PC-3 (cell line): ENCODE measurements around the gene FOXJ3. TPM values are rescaled to one million over a fixed set of nuclear protein-coding genes. Genes with fewer than 3 reads are reported as not detected.
A peak's percentile ranks its signal among the peaks of the same experiment; 100 is the strongest.

Experiments
- ATAC-seq: fragments of 200-7000 bp; cut with Tn5 transposase; 2 replicates; pipeline ENCODE4 v1.9.1; 2020; ENCODE audit warnings: mild to moderate bottlenecking, moderate library complexity
- BruUV-seq: library from RNA; stranded (reverse); fragments of 400-500 nt; replicated peaks from 2 replicates; lab custom pipeline; 2021; lab: Mats Ljungman, UMichigan
- CTCF ChIA-PET: fragments of 300-600 bp; sonication (Branson Sonifier 250); formaldehyde crosslinking; loops from one replicate; lab custom pipeline; 2022; ENCODE audit warnings: antibody characterized with exemption; lab: Charles Lee
- POLR2A ChIA-PET: fragments of 300-600 bp; sonication (Branson Sonifier 250); formaldehyde crosslinking; loops from one replicate; lab custom pipeline; 2022; ENCODE audit warnings: antibody characterized with exemption; ENCODE audit not compliant: unreplicated experiment; lab: Charles Lee
- DNase-seq: peaks from one replicate; pipeline ENCODE4 v3.0.0-alpha.2; 2015
- H2AFZ ChIP-seq: fragments of 300-600 bp; sonication (generic); 2 replicates; pipeline ENCODE4 v1.6.0; 2016; ENCODE audit warnings: antibody characterized with exemption, low read length
- H3F3A ChIP-seq: fragments of 300-600 bp; sonication (generic); one replicate; pipeline ENCODE4 v1.6.0; 2017; ENCODE audit warnings: antibody characterized with exemption, low read length, control low read depth, mild to moderate bottlenecking; ENCODE audit not compliant: unreplicated experiment
- H3K27ac ChIP-seq: fragments of 300-600 bp; sonication (generic); 2 replicates; pipeline ENCODE4 v1.5.1; 2016; ENCODE audit warnings: mild to moderate bottlenecking, low read length
- H3K27me3 ChIP-seq: fragments of 300-600 bp; sonication (generic); 2 replicates; pipeline ENCODE4 v1.6.1; 2016; ENCODE audit warnings: low read length, mixed read lengths
- H3K36me3 ChIP-seq: fragments of 300-600 bp; sonication (generic); 2 replicates; pipeline ENCODE4 v1.6.1; 2016; ENCODE audit warnings: low read depth, mixed run types, low read length, mixed read lengths
- H3K4me1 ChIP-seq: fragments of 300-600 bp; sonication (generic); 2 replicates; pipeline ENCODE4 v1.5.1; 2016; ENCODE audit warnings: low read length; ENCODE audit not compliant: insufficient read depth
- H3K4me2 ChIP-seq: fragments of 300-600 bp; sonication (generic); 2 replicates; pipeline ENCODE4 v1.6.0; 2016; ENCODE audit warnings: low read length
- H3K4me3 ChIP-seq: fragments of 300-600 bp; sonication (generic); 2 replicates; pipeline ENCODE4 v1.5.1; 2016; ENCODE audit warnings: mild to moderate bottlenecking, low read length, mixed read lengths
- H3K79me2 ChIP-seq: fragments of 300-600 bp; sonication (generic); 2 replicates; pipeline ENCODE4 v1.6.1; 2017; ENCODE audit warnings: low read length, mixed read lengths
- H3K9ac ChIP-seq: fragments of 300-600 bp; sonication (generic); 2 replicates; pipeline ENCODE4 v1.6.0; 2016; ENCODE audit warnings: mild to moderate bottlenecking, low read length
- H3K9me2 ChIP-seq: fragments of 300-600 bp; sonication (generic); replicated peaks from 2 replicates; pipeline ENCODE4 v1.6.1; 2016; ENCODE audit warnings: mixed run types, low read length, mixed read lengths
- H3K9me3 ChIP-seq: fragments of 300-600 bp; sonication (generic); 2 replicates; pipeline ENCODE4 v1.6.1; 2016; ENCODE audit warnings: low read length, mixed read lengths
- H4K20me1 ChIP-seq: fragments of 300-600 bp; sonication (generic); 2 replicates; pipeline ENCODE4 v1.6.1; 2016; ENCODE audit warnings: low read length, mixed read lengths
- CTCF ChIP-seq: fragments of 300-600 bp; sonication (generic); conservative IDR thresholded peaks from 2 replicates; pipeline ENCODE4 v1.5.1; 2017; ENCODE audit warnings: antibody characterized with exemption, low read depth, mild to moderate bottlenecking, low read length
- EZH2 ChIP-seq: fragments of 300-600 bp; sonication (generic); IDR thresholded peaks from one replicate; pipeline ENCODE4 v1.6.1; 2017; ENCODE audit warnings: antibody characterized with exemption, mild to moderate bottlenecking, low read length; ENCODE audit not compliant: unreplicated experiment
- EZH2phosphoT487 ChIP-seq: fragments of 300-600 bp; sonication (generic); IDR thresholded peaks from 2 replicates; pipeline ENCODE4 v1.6.1; 2018; ENCODE audit warnings: mild to moderate bottlenecking, antibody characterized with exemption, low read length, borderline replicate concordance
- intact Hi-C: fragments of 100-400 bp; cut with micrococcal nuclease; formaldehyde crosslinking; loops from 2 replicates; pipeline ENCODE4 v1.9.0; 2023
- total RNA-seq: library from RNA; depleted of rRNA; stranded (reverse); fragments of >200 nt; gene quantifications from 2 replicates; pipeline ENCODE4 v1.2.3, GENCODE V29; 2014

FOXJ3 gene
- total RNA-seq, 1 experiment from 2014 or later: 23.4 TPM

DNA sequence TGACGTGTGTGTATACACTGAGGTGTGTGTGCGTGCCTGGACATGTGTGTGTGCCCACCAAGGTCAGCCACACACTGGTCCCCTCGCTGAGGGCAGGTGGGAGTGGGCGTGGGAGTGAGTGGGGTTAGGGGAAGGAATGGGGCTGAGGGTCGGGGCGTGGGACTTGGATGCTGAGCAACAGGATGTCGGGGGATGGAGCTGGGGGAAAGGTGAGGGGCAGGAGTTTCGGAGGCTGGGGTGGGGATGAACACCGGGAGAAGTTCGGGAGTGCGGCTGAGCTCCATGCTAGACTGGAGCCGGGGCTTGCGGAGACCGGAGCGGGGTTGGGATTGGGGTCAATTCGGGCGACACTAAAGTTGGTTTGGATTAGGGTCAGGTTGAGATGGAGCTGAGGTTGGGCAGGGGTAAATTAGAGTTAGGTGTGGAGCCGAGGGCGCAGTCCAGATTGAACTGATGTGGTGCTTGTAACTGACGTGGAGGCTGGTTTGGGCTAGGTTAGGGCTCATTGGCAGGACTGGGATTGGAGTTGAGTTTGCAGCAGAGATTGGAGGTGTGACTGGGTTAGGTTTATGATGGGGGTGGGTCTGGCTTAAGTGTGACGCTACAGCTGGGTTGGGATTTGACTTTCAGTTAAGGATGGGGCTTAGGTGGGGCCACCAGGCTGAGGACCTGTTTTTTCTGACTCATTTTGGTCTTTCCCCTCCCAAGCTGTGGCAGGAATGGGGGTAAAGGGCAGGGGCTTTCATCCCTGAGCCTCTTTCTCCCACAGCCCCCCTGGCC is 167.2 kb downstream of the FOXJ3 start:
- peak overlapping the region; percentile 81 for H3K27ac ChIP-seq
- H3K4me2 ChIP-seq: peak overlapping the region; percentile 69
- peak; percentile 61 for DNase-seq

DNA sequence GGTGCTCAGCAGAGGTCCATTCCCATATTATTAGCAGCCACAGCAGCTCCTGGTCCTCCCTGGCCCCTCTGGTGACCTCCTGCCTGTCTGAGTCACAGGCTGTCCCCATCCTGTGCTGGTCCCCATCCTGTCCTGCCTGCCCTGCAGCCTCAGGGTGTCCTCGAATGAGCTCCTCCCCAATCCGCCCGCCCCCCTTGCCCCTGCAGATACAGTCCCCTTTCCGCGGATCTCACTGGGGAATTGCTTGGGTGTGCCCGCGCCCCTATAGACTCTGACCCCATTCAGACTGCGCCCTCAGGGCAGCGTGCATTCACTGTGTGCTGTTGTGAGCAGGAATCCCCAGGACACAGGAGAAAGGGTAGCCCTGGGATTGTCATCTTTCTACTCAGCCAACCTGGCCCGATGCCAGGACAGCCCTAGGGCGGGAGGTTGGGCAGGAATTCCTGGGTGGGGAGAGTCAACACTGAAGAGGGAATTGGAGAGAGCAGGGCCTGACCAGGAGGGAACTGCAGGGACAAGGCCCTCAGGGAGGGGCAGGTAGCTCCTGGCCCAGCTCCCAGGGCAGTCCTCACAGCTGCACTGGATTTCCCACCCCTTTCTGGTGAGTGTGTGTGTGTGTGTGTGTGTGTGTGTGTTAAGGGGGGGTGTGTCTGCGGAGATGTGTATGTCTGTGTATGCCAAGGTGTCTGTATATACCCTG is 169.4 kb downstream of the FOXJ3 start:
- Histone ChIP-seq H3K27ac (peak overlapping the region; percentile 88), H3K9me2 (no peaks in the 10 kb centered on the region), H3K27me3 (no peaks in the 10 kb centered on the region), H3K36me3 (no peaks in the 10 kb centered on the region), H3F3A (no peaks in the 10 kb centered on the region), H3K4me1 (peaks cover 49% of the 10 kb centered on the region), H3K4me3 (peak overlapping the region; percentile 33; the same call in 1 of the 2 replicates), H3K4me2 (peak overlapping the region; percentile 78), H3K9ac (peak overlapping the region; percentile 71), H2AFZ (peak overlapping the region; percentile 61), H4K20me1 (no peaks in the 10 kb centered on the region), H3K79me2 (no peaks in the 10 kb centered on the region), H3K9me3 (no peaks in the 10 kb centered on the region)
- intact Hi-C loops: no loop called here
- ATAC-seq: peak; percentile 91
- ChIA-PET POLR2A (interaction anchor here (0.5 to 1.1 kb wide), 3 partner anchors 130 to 517 kb away, joined by 5 to 10 read pairs (median 6); partner anchors contain the start of gene YBX1), CTCF (interaction anchor here (0.6 kb wide), 2 partner anchors 14 to 600 kb away, joined by 3 to 4 read pairs; no protein-coding TSS in a partner anchor)
- peak; percentile 99 for DNase-seq
- BruUV-seq: no TSS peak
- TF ChIP-seq CTCF (no peak), EZH2phosphoT487 (no peak), EZH2 (no peak)

More for the DNA sequence above, 167.2 kb downstream of the FOXJ3 start:
- H3K9me2 ChIP-seq: no peaks in the 10 kb centered on the region
- no peaks in the 10 kb centered on the region for H3K9me3 ChIP-seq
- H3K36me3 ChIP-seq: no peaks in the 10 kb centered on the region
- H3K9ac ChIP-seq: peak overlapping the region; percentile 57
- no peaks in the 10 kb centered on the region for H4K20me1 ChIP-seq
- CTCF ChIA-PET: no interaction called here
- no peaks in the 10 kb centered on the region for H3K27me3 ChIP-seq
- POLR2A ChIA-PET: no interaction called here
- H3K79me2 ChIP-seq: no peaks in the 10 kb centered on the region
- no peak overlapping the region for H2AFZ ChIP-seq
- H3K4me1 ChIP-seq: peaks cover 49% of the 10 kb centered on the region
- intact Hi-C loops: no loop called here
- BruUV-seq: no TSS peak
- no peak for ATAC-seq
- TF ChIP-seq EZH2phosphoT487 (no peak), CTCF (no peak), EZH2 (no peak)
- H3F3A ChIP-seq: no peaks in the 10 kb centered on the region
- no peak overlapping the region for H3K4me3 ChIP-seq
